ENCODE measurements around the gene SSB. TPM values are rescaled to one million over a fixed set of nuclear protein-coding genes. Genes with fewer than 3 reads are reported as not detected.
"Not testable (repeated sequence)": the region's sequence is repeated elsewhere in the genome, so short reads cannot be mapped to it uniquely, and the experiment has no call there.

Gene SSB
- total RNA-seq, 1 donor from 2014 or later: 110 TPM

DNA sequence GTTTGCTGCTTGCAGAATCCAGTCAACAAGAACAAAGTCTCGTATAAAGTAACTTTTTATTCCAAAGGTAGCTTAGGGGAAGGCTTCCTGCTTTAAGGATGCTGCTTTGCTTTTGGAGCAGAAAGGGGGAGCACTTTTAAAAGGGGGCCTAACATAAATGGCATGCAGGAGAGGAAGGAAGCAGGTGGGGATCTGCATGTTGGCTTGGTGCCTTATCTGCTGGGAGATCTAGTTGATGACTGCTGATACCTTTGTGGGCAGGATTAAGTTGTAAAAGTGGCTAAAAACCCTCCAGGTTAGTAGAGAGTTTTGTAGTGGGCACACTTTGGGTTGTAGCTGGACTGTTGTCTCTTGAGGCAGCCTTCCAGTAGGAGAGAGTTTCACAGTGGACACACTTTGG, 51.0 kb downstream of the SSB start:
- TF ChIP-seq CTCF (conservative IDR thresholded peaks at IDR 0.05; ENCODE audit: low read depth, low read length): no peak
- DNase-seq (ENCODE audit: low read depth): no peak
- H3K4me3 ChIP-seq (ENCODE audit: low read depth, low read length): no peak overlapping the region

GRCh38 chr2:169853041-169853668, 54.5 kb downstream of the SSB start:
- TF ChIP-seq CTCF (conservative IDR thresholded peaks at IDR 0.05; ENCODE audit: low read depth, low read length): no peak
- DNase-seq (ENCODE audit: low read depth): no peak
- H3K4me3 ChIP-seq (ENCODE audit: low read depth, low read length): no peak overlapping the region

DNA sequence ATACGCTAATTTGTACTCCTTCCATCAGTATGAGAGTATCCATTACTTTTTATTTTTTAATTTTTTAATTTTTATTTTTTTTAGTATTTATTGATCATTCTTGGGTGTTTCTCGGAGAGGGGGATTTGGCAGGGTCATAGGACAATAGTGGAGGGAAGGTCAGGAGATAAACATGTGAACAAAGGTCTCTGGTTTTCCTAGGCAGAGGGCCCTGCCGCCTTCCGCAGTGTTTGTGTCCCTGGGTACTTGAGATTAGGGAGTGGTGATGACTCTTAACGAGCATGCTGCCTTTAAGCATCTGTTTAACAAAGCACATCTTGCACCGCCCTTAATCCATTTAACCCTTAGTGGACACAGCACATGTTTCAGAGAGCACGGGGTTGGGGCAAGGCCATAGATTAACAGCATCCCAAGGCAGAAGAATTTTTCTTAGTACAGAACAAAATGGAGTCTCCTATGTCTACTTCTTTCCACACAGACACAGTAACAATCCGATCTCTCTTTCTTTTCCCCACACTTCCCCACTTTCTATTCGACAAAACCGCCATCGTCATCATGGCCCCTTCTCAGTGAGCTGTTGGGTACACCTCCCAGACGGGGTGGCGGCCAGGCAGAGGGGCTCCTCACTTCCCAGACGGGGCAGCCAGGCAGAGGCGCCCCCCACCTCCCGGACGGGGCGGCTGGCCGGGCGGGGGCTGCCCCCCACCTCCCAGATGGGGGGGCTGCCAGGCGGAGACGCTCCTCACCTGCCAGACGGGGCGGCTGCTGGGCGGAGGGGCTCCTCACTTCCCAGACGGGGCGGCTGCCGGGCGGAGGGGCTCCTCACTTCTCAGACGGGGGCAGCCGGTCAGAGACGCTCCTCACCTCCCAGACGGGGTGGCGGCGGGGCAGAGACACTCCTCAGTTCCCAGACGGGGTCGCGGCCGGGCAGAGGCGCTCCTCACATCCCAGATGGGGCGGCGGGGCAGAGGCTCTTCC, 56.9 kb downstream of the SSB start:
- H3K4me3 ChIP-seq (ENCODE audit: low read depth, low read length); DNase-seq (ENCODE audit: low read depth): not testable (repeated sequence)

DNA sequence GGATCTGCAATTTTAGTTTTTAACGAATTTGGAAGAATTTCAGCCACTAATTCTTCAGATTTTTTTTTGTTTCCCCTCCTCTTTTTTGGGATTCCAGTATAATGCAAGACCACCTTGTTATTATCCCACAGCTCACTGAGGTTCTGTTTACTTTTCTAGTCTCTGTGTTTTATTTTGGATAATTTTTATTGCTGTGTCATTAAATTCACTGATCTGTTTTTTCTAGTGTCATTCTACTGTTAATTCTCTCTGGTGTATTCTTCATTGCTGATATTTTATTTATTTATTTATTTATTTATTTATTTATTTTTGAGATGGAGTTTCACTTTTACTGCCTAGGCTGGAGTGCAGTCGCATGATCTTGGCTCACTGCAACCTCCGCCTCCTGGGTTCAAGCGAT, 60.8 kb downstream of the SSB start:
- DNase-seq (ENCODE audit: low read depth): no peak
- no peak overlapping the region for H3K4me3 ChIP-seq (ENCODE audit: low read depth, low read length)
- TF ChIP-seq CTCF (conservative IDR thresholded peaks at IDR 0.05; ENCODE audit: low read depth, low read length): no peak

DNA sequence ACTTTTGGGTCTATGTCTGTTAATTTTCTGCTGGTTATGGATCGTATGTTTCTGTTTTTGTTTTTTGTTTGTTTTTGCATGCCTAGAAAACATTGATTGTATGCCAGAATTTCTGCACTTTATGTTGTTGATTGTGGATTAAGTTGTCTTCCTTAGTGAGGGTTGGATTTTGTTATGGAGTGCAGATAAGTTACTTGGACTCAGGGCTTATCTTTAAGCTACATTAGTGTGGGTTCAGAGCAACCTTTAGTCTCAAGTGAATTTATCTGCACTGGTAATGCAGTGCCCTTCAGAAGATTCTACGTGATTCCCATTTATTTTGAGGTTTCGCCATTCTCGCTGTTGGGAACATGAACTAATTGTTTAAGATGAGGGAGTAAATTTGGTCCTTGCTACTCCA, 61.5 kb downstream of the SSB start:
- H3K4me3 ChIP-seq (ENCODE audit: low read depth, low read length): no peak overlapping the region
- DNase-seq (ENCODE audit: low read depth): no peak
- no peak for TF ChIP-seq CTCF (conservative IDR thresholded peaks at IDR 0.05; ENCODE audit: low read depth, low read length)

Other genes with a start within 250 kb of the SSB start
- gene FASTKD1, start 225.0 kb upstream of the SSB start, total RNA-seq: 15.3 and 18.7 TPM in 2 replicates
- 15.0 and 21.9 TPM in 2 replicates for gene PPIG, start 214.5 kb upstream of the SSB start, total RNA-seq
- gene CFAP210, start 104.5 kb upstream of the SSB start, total RNA-seq: 0.14 TPM in 1 of 2 replicates, not detected in the other
- 1.4 and 3.6 TPM in 2 replicates for gene PHOSPHO2, start 104.4 kb upstream of the SSB start, total RNA-seq
- 19.1 and 28.1 TPM in 2 replicates for gene KLHL23, start 65.0 kb upstream of the SSB start, total RNA-seq
- 76.0 and 90.0 TPM in 2 replicates for gene METTL5, start 26.0 kb downstream of the SSB start, total RNA-seq
- 10.7 and 12.8 TPM in 2 replicates for gene UBR3, start 28.6 kb downstream of the SSB start, total RNA-seq